NCI-H526 treated with DMSO at 0.1 percent for 48 hours (cell line): ENCODE results near the gene XRCC3.

Experiments
- DNase-seq: peaks from one replicate; lab custom pipeline; 2025; lab: John Stamatoyannopoulos, UW

The XRCC3 gene

GRCh38 chr14:103715052-103716000 is at the start of gene XRCC3, which contains the start of gene ZFYVE21:
XRCC3 (minus strand) TSS chr14:103715451; CDS start chr14:103711087, 4,364 bp downstream.
ZFYVE21 (plus strand) TSS chr14:103715810; CDS start chr14:103715842, 32 bp downstream.
- peak; percentile 99 for DNase-seq

GRCh38 chr14:103763730-103764488 is 48.7 kb upstream of the XRCC3 start:
- no peak for DNase-seq

- no peak for DNase-seq
Observed at GRCh38 chr14:103762541-103762940, 47.3 kb upstream of the XRCC3 start.

DNA sequence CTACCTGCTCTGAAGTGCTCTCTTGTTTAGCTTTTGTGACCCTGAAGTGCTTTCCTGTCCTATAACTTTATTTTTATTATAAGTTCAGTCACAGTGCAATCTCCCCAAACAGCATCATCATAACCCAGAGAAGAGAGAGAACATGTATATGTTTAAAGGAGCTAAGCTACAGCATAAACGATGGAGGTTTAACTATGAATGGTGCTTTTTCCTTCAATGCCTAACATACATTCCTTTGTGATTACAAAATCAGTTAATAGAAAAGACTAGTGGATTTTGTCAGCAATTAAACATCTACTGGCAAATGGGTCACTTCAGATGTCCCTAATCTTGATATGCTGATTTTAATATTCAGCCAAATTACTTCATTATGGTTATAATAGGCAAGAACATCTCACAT is 46.8 kb upstream of the XRCC3 start:
- no peak for DNase-seq

DNA sequence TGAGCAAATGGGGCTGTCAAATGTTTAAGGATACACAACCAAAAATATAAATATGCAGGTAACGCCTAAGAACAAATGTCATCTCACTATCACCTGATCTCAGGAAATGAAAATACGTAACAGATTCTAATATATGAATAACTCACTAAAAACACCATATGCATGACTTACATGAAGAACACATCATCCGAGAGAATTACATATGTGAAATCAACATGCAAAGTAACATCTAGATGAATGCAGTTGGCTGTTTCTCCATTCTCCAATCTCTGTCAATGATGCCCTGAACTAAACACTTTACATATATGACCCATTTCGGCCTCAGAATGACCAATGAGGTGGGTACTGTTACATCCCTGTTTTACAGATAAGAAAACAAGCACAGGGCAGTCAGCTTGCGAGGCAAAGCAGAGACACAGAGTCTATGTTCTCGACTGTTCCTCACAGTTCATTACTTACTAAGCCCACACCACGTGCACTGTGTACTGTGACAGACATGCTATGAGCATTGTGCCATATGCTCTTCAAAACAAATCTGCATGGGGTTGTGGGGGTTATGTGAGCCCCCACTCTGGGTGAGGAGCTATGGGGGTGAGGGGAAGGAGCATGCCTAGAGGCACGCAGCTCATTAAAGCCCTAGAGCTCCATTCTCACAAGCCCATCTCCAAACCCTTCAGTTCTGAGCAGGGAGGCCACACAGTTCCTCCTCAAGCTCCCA is 43.0 kb upstream of the XRCC3 start:
- no peak for DNase-seq

DNA sequence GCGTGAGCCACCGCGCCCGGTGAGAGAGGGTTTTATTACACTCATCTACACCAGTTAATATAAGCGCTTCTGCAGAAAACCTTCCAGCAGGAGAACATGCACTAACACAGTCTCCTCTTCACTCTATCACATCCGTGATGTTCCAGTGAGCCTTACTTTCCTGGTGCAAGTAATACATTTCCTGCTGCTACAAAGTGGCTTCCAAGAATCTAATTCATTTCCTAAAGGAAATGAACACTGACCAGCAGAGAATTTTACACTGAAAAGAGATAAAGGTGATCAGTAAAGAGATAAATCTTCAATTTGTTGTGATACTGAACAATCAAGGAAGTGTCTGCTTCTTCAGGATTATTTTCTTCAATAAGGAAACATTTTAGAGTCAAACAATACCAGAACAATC is 39.8 kb upstream of the XRCC3 start:
- no peak for DNase-seq

DNA sequence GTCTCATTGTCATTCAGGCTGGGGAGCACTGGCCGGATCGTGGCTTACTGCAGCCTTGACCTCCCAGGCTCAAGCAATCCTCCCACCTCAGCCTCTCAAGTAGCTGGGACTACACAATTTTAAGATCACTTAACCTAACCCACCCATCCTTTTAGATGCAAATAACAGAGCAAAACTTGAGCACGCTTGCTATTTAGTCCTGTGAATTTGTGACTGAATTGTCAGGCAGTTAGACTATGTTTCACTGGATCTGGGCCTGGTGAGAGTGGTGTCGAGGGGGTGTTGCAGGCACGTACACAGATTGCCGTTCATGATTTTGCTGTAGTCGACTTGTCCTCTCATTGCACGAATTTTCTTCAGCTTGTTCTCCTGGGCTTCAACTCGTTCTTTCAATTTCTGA is 38.5 kb upstream of the XRCC3 start:
- no peak for DNase-seq

- DNase-seq: no peak
Observed at GRCh38 chr14:103749860-103750259, 34.6 kb upstream of the XRCC3 start.

DNA sequence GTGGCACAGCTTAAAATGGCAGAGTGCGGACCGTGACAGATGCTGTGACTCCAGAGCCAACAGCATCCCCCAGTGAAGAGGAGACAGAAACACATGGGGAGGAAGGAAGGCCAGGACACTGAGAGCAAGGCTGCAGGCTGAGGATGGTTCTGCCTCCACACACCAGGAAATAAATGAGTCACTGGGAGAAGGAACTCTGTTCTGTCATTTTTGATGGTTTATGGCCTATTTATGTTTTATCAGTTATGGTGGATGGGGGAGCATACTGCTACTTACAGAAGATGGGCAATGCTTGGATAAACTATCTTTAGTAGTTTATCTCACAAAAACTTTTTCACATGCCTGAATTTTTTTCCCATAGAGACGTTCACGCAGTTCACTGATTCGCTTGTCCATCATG is 34.2 kb upstream of the XRCC3 start:
- DNase-seq: no peak

- no peak for DNase-seq
Observed at GRCh38 chr14:103748534-103748857, 33.2 kb upstream of the XRCC3 start.

DNA sequence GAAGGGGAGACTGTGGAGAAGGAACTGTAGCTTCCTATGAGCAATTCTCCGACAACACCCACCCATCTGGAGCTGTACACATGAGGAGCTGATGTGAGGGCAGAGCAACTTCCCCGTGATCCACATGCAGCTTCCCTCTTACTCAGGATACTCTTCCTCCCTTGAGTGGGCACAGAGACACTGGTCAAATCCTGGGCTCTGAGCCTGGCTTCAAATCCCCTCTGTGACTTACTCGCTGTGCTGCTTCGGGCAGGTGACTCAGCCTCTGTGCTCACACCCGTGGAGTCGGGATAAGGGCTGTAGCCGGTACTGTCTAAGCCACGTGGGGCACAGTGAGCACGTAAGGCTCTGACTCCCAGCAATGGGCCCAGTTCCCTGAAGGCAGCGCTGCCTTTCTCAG is 31.4 kb upstream of the XRCC3 start:
- DNase-seq: no peak

DNA sequence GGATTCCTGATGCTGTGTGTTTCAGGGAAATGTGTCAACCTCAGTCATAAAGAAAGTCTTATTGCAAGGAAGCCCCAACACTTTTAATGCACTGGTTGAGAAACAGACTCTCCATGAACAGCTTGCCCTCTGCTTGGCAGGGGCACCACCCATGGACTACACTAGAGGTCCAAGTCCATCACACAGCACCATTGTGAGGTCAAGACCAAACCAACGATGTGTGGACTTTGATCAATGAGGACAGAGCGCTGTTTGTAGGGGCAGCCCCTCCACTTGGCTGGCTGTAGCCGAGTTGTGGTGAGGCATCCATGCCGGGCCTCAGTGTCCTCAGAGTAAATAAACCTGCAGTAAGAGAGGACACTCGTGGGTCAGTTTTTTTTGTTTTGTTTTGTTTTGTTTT is 30.2 kb upstream of the XRCC3 start:
- no peak for DNase-seq

- no peak for DNase-seq
Observed at GRCh38 chr14:103744621-103745395, 29.6 kb upstream of the XRCC3 start.

DNA sequence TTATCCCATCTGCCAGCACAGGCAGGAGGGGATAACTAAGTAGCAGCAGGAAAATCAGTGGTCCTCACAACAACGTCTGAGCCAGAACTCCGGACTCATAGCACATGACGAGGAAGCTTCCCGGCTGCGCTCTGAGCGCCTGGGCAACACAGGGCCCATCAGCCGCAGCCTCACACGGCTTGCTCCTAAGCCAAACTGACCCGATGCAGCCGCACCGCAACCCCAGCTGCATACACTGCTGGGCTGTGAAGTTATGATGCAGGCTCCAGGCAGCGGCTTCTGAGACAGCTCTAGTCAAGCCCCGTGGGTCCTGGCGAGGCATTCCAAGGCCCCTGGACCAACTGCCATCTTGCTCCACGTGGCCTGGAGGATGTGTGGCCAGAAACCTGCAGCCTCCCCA is 28.4 kb upstream of the XRCC3 start:
- DNase-seq: no peak

DNA sequence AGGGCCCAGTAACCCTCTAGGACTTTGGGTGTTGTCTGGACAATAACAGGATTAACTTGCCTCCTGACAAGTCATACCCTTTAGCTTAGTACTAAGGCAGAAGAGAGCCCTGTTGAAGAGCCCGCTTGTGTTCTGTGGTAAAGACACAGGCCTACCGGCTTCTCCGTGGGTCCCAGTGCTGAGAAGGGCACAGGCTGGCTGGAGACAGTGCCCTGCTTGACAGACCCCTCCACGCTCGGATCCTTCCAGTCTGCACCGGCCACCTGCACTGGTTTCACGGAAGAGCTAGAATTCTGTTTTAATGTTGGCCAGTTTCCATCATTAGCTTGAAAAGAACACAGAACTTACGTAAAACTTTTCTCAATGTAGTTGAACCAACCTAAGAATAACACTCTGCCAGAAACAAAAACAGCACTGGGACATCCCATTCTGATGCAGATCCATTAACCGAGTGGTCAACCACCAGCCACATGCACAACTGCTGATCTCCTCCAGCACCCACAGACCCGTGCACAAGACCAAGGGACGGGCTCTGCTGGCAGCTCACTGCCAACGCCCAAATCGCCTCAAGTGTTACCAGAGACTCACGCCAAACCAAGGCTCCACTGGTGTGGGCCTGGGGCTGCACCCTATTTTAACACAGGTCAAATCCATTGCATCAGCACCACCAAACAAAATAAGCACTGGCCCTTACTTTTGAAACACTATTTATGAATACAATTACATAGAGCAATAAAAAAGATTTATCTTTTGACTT is 27.4 kb upstream of the XRCC3 start:
- DNase-seq: no peak

DNA sequence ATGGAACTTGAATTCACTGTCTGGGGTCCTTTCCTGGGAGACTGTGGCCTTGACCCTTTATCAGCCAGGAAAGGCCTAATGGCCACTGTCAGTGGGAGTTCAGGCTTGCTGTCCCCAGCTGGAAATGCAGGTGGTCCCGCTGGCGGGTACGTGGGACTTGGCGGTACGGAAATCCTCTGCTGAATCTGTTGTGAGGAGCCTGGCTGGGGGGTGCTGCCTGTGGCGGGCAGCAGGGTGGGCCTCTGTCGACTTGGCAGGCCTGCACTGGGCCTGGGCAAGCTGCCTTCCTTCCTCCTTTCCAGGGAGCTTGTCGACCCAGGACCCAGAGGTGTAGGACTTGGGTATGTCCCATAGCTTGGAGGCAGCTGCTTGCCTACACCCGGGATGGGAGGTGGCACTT is 26.6 kb upstream of the XRCC3 start:
- DNase-seq: no peak

- DNase-seq: no peak
Observed at GRCh38 chr14:103740991-103741689, 25.9 kb upstream of the XRCC3 start.

GRCh38 chr14:103739793-103740501 is 24.7 kb upstream of the XRCC3 start:
- no peak for DNase-seq

GRCh38 chr14:103739466-103739792 is 24.2 kb upstream of the XRCC3 start:
- DNase-seq: no peak
